ENCODE data around the gene SP140L.

DNA sequence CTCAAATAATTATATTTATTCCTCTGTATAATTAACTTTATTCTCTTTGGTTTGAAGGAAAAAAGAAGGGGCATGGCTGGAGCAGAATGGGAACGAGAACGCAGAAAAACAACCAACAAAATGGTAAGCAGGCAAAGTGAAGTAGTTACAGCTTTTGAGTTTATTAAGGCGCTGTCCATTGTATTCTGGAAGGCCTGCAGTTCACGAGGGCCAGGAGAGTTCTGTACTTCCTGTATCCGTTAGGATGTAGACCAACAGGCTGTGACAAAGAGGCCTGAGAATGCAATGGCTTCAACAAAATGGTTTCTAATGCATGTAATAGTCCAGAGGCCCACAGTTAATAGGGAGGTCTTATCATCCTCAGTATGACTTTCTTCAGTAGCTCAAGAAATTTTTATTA lies 56.5 kb downstream of the SP140L start:
- TF ChIP-seq CTCF (IDR thresholded peaks at IDR 0.05) (no peak), POLR2A (IDR thresholded peaks at IDR 0.05) (no peak), EP300 (IDR thresholded peaks at IDR 0.05) (no peak), POLR2AphosphoS5 (IDR thresholded peaks at IDR 0.05) (no peak)
